ENCODE data around the gene RNPS1. TPM values are rescaled to one million over a fixed set of nuclear protein-coding genes. Genes with fewer than 3 reads are reported as not detected.
A peak's percentile ranks its signal among the peaks of the same experiment; 100 is the strongest.

Gene RNPS1
- total and polyA plus RNA-seq, 2 of the 4 experiments (the other 2 are of a cell fraction), result 57.5 to 192 TPM

- no peak overlapping the region for H2BK20ac ChIP-seq (ENCODE audit: low read depth, low read length)
- no peak for TF ChIP-seq CHD1 (IDR thresholded peaks at IDR 0.05; ENCODE audit: low read depth, low read length)
- TF ChIP-seq POLR2A (IDR thresholded peaks at IDR 0.05; ENCODE audit: low read depth, low read length), result no peak
- TF ChIP-seq MXI1 (IDR thresholded peaks at IDR 0.05; ENCODE audit: borderline replicate concordance, low read depth, low read length), result no peak
- TF ChIP-seq RAD21 (IDR thresholded peaks at IDR 0.05; ENCODE audit: low read length), result no peak
- no peak for TF ChIP-seq USF2 (IDR thresholded peaks at IDR 0.05; ENCODE audit: low read depth, low read length)
- no peak for TF ChIP-seq NFE2L2 (IDR thresholded peaks at IDR 0.05; ENCODE audit: low read depth, low read length)
- no peak for TF ChIP-seq RCOR1 (IDR thresholded peaks at IDR 0.05; ENCODE audit: insufficient replicate concordance, low read length)
- TF ChIP-seq FOS (IDR thresholded peaks at IDR 0.05; ENCODE audit: low read depth, low read length), result no peak
- H3K27me3 ChIP-seq (ENCODE audit: control insufficient read depth, insufficient read depth, low read length), result no peaks in the 10 kb centered on the region
- no peak overlapping the region for H2BK5ac ChIP-seq (ENCODE audit: low read depth, low read length, poor library complexity, severe bottlenecking)
- H4K20me1 ChIP-seq (ENCODE audit: insufficient read depth, low read length), result peaks cover 37% of the 10 kb centered on the region
- peaks cover 8% of the 10 kb centered on the region for H3K4me1 ChIP-seq (ENCODE audit: control insufficient read depth, insufficient read depth, low read length)
- H3K36me3 ChIP-seq (ENCODE audit: control insufficient read depth, insufficient read depth, low read length), result peaks cover 5% of the 10 kb centered on the region; the same call in 1 of the 2 replicates
- intact Hi-C loops (cut with micrococcal nuclease), result no loop called here
- H3K18ac ChIP-seq (ENCODE audit: low read depth, low read length), result no peak overlapping the region
- H3K4me3 ChIP-seq (ENCODE audit: insufficient read depth, low read depth, low read length), result no peak overlapping the region
- H3K9me1 ChIP-seq (ENCODE audit: insufficient read depth, low read length), result peaks cover 10% of the 10 kb centered on the region
- H3K4me2 ChIP-seq (ENCODE audit: low read depth, low read length), result no peak overlapping the region
- H2BK120ac ChIP-seq (ENCODE audit: low read depth, low read length), result no peak overlapping the region
- no peak overlapping the region for H3K14ac ChIP-seq (replicated peaks; ENCODE audit: low read depth, low read length)
- DNase-seq (no peak), ATAC-seq (ENCODE audit: low read depth) (no peak)
- 85% methylated on average over 5 of the region's 15 CpGs; no CpG with 5 or more reads in 1 of the 2 experiments for WGBS, 2 experiments (ENCODE audit: extremely low coverage in 2 of 2, insufficient read length in 1 of 2)
- no peaks in the 10 kb centered on the region for H3K9me3 ChIP-seq (ENCODE audit: control insufficient read depth, insufficient read depth, low read length)
- no peak overlapping the region for H2BK15ac ChIP-seq (ENCODE audit: low read depth, low read length)
- CTCF ChIA-PET, result interaction anchor here (1.3 kb wide), 1 partner anchor 19 kb away, joined by 3 read pairs; no protein-coding TSS in a partner anchor
- no peak overlapping the region for H3K27ac ChIP-seq (ENCODE audit: insufficient read depth, low read length)
- no peak overlapping the region for H4K8ac ChIP-seq (ENCODE audit: low read depth in 2 of 2, low read length in 2 of 2)
- peaks cover 6 to 33% of the 10 kb centered on the region in 2 experiments; a peak in 3 of 4 replicates for H3K79me1 ChIP-seq (ENCODE audit: low read depth in 1 of 2, low read length in 2 of 2)
- no peak overlapping the region for H2AFZ ChIP-seq (replicated peaks; ENCODE audit: low read length, poor library complexity)
- H4K91ac ChIP-seq (ENCODE audit: insufficient read depth, low read depth, low read length), result no peak overlapping the region
- H3K56ac ChIP-seq (ENCODE audit: extremely low read depth, insufficient read depth, low read length), result no peak overlapping the region
- no peak overlapping the region for H4K5ac ChIP-seq (ENCODE audit: low read depth, low read length)
- POLR2A ChIA-PET (ENCODE audit: unreplicated experiment), result interaction anchor here (0.6 kb wide), 1 partner anchor 32 kb away, joined by 12 read pairs; no protein-coding TSS in a partner anchor
- H3K9ac ChIP-seq (ENCODE audit: low read depth, low read length), result no peak overlapping the region
- BruUV-seq (replicated peaks), result no TSS peak
- peak overlapping the region; percentile 16 for H2AK9ac ChIP-seq (replicated peaks; ENCODE audit: low read depth, low read length, poor library complexity)
- no peak overlapping the region for H3K4ac ChIP-seq (ENCODE audit: low read depth, low read length)
- no peak overlapping the region for H3K23ac ChIP-seq (ENCODE audit: low read depth, low read length)
- dilution Hi-C loops (cut with HindIII; ENCODE audit: low sequenced_read_pairs, unreplicated experiment), result no loop called here
- in situ Hi-C loops (cut with MboI; ENCODE audit: low sequenced_read_pairs), result loop anchor here (10.0 kb wide), 1 partner anchor 154 kb away; the partner anchor contains the start of gene CCNF
- no peak overlapping the region for H2AK5ac ChIP-seq (ENCODE audit: low read depth, low read length)
Observed at GRCh38 chr16:2270588-2271470, 2.9 kb upstream of the RNPS1 start.

Measured in IMR-90 (cell line).